ENCODE measurements around the gene HIVEP3.

DNA sequence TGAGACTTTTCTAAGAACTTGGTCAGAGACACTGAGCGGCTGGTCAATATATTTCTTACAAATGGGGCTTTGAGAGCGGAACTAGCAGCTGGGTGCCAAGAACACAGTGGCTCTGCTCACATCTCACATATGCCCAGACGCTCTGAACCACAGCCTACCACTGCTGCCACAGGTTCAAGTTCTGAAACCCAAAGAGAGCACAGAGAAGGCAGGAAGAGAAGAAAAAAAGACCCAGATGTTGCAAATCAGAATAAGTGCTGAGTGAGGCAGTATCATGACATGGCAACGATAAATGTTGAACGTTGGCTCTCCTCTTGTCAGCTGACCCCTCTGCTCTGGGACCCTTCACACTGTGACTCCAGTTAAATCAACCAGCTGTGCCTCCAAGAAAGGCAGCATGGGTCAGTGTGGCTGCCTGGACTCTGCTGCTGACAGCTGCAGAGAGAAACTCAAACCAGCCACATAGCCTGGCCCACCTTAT, 26.4 kb downstream of the HIVEP3 start:
- TF ChIP-seq, protein P1, sequence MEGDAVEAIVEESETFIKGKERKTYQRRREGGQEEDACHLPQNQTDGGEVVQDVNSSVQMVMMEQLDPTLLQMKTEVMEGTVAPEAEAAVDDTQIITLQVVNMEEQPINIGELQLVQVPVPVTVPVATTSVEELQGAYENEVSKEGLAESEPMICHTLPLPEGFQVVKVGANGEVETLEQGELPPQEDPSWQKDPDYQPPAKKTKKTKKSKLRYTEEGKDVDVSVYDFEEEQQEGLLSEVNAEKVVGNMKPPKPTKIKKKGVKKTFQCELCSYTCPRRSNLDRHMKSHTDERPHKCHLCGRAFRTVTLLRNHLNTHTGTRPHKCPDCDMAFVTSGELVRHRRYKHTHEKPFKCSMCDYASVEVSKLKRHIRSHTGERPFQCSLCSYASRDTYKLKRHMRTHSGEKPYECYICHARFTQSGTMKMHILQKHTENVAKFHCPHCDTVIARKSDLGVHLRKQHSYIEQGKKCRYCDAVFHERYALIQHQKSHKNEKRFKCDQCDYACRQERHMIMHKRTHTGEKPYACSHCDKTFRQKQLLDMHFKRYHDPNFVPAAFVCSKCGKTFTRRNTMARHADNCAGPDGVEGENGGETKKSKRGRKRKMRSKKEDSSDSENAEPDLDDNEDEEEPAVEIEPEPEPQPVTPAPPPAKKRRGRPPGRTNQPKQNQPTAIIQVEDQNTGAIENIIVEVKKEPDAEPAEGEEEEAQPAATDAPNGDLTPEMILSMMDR (IDR thresholded peaks at IDR 0.05; ENCODE audit: low read depth, low read length) = no peak
- TF ChIP-seq POLR2A (IDR thresholded peaks at IDR 0.05; ENCODE audit: extremely low read depth, insufficient read length) = no peak
- TF ChIP-seq, protein P2, sequence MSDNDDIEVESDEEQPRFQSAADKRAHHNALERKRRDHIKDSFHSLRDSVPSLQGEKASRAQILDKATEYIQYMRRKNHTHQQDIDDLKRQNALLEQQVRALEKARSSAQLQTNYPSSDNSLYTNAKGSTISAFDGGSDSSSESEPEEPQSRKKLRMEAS (IDR thresholded peaks at IDR 0.05; ENCODE audit: low read depth, low read length) = no peak
- no peak for TF ChIP-seq MYC (IDR thresholded peaks at IDR 0.05; ENCODE audit: low read depth, low read length)
